Astrocyte of the spinal cord (primary cell): ENCODE measurements around the gene GRIFIN.

Source experiments
- DNase-seq: peaks from one replicate; pipeline ENCODE4 v3.0.0; 2011; ENCODE audit warnings: low read depth, low spot score
- H3K4me3 ChIP-seq: 2 replicates; pipeline ENCODE4 v1.5.1; 2011; ENCODE audit warnings: low read depth, mild to moderate bottlenecking, low read length, moderate library complexity
- CTCF ChIP-seq: IDR thresholded peaks from 2 replicates; pipeline ENCODE4 v1.5.1; 2012; ENCODE audit warnings: low read depth, mild to moderate bottlenecking, low read length, inconsistent platforms
- in situ Hi-C: cut with HindIII; loops from 2 replicates; pipeline ENCODE4 v1.10.0; 2017; ENCODE audit warnings: low sequenced_read_pairs

GRIFIN gene

GRCh38 chr7:2503056-2503941 lies 27.1 kb upstream of the GRIFIN start:
- no peak for DNase-seq
- H3K4me3 ChIP-seq: no peak overlapping the region
- in situ Hi-C loops: no loop called here
- no peak for TF ChIP-seq CTCF

- in situ Hi-C loops: no loop called here
- no peak for DNase-seq
- no peak for TF ChIP-seq CTCF
- no peak overlapping the region for H3K4me3 ChIP-seq
These were observed 26.4 kb upstream of the GRIFIN start for GRCh38 chr7:2502647-2502966.

DNA sequence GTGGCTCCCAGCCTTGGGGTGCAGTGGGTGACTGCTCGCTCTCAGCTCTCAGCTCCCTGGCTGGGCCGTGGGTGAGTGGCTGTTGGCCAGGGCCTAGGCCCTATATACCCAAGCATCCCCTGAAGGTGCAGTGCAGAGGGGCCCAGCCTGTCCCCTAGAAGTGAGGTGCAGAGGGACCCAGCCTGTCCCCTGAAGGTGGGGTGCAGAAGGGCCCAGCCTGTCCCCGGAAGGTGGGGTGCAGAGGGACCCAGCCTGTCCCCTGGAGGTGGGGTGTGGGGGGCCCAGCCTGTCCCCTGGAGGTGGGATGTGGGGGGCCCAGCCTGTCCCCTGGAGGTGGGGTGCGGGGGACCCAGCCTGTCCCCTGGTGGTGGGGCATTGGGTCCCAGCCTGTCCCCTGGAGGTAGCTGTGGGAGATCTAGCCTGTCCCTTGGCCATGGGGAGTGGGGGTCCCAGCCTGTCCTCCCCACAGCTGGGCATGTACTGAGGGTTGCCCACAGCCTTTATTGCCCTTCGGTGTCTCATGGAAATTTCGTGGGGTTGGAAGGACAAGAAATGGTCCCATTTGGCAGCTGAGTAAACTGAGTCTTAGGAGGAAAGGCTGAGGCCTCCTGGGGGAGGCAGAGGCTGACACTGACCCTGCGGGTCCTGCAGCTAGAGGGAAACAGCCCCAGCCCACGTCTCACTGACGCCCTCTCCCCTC lies 25.9 kb upstream of the GRIFIN start:
- no peak for TF ChIP-seq CTCF
- in situ Hi-C loops: no loop called here

GRCh38 chr7:2500701-2501100 lies 24.5 kb upstream of the GRIFIN start:
- no peak for TF ChIP-seq CTCF
- DNase-seq: no peak
- in situ Hi-C loops: no loop called here
- H3K4me3 ChIP-seq: no peak overlapping the region

More for the DNA sequence above, 25.9 kb upstream of the GRIFIN start:
- no peak for DNase-seq
- H3K4me3 ChIP-seq: no peak overlapping the region

DNA sequence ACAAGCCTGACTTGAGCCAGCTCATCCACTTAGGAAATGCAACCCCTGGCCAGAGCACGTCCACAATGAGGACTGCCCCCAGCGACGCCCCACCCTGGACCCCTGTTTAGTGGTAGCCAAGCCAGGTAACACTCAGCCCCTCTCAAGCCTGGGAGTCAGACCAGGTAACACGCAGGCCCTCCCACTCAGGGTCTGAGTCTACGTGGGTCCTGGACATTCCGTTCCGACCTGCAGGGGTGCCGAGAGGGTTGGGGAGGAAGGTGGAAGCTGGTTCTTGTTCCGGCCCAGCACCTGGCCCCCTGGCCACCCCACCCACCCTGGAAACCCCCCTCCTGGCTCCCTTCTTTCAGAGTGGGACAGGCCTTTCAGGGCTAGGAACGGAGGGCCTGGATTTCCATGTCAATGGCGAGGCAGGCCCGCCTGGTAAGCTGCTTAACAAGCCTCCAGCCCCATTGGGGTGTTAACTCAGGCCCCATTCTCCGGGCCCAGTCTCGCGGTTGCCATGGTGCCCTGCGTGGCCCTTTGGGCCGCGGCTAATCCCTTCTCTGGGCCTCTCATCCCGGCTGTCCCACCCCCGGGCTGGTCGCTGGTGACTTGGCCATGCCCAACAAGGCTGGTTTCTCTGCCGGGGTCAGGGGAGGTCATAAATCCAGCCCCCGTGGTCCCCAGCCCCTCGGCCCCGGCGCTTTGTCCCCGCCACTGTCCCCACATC lies 23.7 kb upstream of the GRIFIN start:
- DNase-seq: no peak
- TF ChIP-seq CTCF: no peak
- H3K4me3 ChIP-seq: no peak overlapping the region
- in situ Hi-C loops: no loop called here

GRCh38 chr7:2499181-2499580 lies 23.0 kb upstream of the GRIFIN start:
- no peak for TF ChIP-seq CTCF
- H3K4me3 ChIP-seq: no peak overlapping the region
- DNase-seq: no peak
- in situ Hi-C loops: no loop called here
